Liver (tissue), 3 donors: ENCODE results near the gene ADPRH.

ENCODE experiments used
- CTCF ChIP-seq: fragments of 150-350 bp; IDR thresholded peaks from 2 replicates; pipeline ENCODE4 v1.5.1; 2017; ENCODE audit warnings: improper control_type of control experiment, low read depth, low read length; ENCODE audit not compliant: missing input control
- GABPA ChIP-seq, 2 donors: IDR thresholded peaks in 1 of 2; conservative IDR thresholded peaks in 1 of 2; 2 replicates each; pipeline ENCODE4 v1.6.1; 2016; ENCODE audit warnings: antibody characterized with exemption in 2 of 2, mild to moderate bottlenecking in 1 of 2, moderate library complexity in 1 of 2
- JUND ChIP-seq, 2 donors: IDR thresholded peaks; 2 replicates each; pipeline ENCODE4 v1.6.1; 2016; ENCODE audit warnings: antibody characterized with exemption in 2 of 2
- RAD21 ChIP-seq, 2 donors: IDR thresholded peaks; 2 replicates each; pipeline ENCODE4 v1.6.1; 2016; ENCODE audit warnings: antibody characterized with exemption in 2 of 2, mild to moderate bottlenecking in 2 of 2
- YY1 ChIP-seq: IDR thresholded peaks from 2 replicates; pipeline ENCODE4 v1.6.1; 2016; ENCODE audit warnings: antibody characterized with exemption, mild to moderate bottlenecking
- TF ChIP-seq, protein P1 (sequence below): IDR thresholded peaks from 2 replicates; pipeline ENCODE4 v1.6.1; 2016; ENCODE audit warnings: antibody characterized with exemption, mild to moderate bottlenecking
- donor health status: healthy.
- donor health status: healthy.

DNA sequence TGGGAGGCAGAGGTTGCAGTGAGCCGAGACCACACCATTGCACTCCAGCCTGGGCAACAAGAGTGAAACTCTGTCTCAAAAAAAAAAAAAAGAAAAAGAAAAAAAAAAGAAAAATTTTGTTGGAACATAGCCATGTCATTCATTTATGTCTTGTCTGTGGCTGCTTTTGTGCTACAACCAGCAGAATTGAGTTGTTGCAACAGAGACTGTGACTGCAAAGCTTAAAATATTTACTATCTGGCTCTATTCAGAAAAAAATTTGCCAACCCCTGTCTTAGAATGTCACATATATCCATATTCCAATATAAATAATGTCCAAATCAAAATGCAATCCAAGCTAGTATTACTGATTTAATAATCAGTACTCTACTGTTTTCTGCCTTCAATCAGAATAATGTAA is 45.0 kb upstream of the ADPRH start:
- TF ChIP-seq CTCF = no peak
- no peak for TF ChIP-seq YY1
- TF ChIP-seq RAD21 (IDR thresholded peaks at IDR 0.05) = no peak
- TF ChIP-seq GABPA (IDR thresholded peaks at IDR 0.05 in 1 of 2, conservative IDR thresholded peaks at IDR 0.05 in 1 of 2) = no peak
- no peak for TF ChIP-seq JUND (IDR thresholded peaks at IDR 0.05)
- TF ChIP-seq, protein P1, sequence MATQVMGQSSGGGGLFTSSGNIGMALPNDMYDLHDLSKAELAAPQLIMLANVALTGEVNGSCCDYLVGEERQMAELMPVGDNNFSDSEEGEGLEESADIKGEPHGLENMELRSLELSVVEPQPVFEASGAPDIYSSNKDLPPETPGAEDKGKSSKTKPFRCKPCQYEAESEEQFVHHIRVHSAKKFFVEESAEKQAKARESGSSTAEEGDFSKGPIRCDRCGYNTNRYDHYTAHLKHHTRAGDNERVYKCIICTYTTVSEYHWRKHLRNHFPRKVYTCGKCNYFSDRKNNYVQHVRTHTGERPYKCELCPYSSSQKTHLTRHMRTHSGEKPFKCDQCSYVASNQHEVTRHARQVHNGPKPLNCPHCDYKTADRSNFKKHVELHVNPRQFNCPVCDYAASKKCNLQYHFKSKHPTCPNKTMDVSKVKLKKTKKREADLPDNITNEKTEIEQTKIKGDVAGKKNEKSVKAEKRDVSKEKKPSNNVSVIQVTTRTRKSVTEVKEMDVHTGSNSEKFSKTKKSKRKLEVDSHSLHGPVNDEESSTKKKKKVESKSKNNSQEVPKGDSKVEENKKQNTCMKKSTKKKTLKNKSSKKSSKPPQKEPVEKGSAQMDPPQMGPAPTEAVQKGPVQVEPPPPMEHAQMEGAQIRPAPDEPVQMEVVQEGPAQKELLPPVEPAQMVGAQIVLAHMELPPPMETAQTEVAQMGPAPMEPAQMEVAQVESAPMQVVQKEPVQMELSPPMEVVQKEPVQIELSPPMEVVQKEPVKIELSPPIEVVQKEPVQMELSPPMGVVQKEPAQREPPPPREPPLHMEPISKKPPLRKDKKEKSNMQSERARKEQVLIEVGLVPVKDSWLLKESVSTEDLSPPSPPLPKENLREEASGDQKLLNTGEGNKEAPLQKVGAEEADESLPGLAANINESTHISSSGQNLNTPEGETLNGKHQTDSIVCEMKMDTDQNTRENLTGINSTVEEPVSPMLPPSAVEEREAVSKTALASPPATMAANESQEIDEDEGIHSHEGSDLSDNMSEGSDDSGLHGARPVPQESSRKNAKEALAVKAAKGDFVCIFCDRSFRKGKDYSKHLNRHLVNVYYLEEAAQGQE = no peak
